ENCODE measurements around the gene MYCT1.
"Not testable (repeated sequence)": the region's sequence is repeated elsewhere in the genome, so short reads cannot be mapped to it uniquely, and the experiment has no call there.

Gene MYCT1

GRCh38 chr6:152697634-152698033 is at the start of gene MYCT1:
MYCT1 (plus strand) TSS chr6:152697897; CDS start chr6:152697903, 6 bp downstream.
- no peak for DNase-seq

DNA sequence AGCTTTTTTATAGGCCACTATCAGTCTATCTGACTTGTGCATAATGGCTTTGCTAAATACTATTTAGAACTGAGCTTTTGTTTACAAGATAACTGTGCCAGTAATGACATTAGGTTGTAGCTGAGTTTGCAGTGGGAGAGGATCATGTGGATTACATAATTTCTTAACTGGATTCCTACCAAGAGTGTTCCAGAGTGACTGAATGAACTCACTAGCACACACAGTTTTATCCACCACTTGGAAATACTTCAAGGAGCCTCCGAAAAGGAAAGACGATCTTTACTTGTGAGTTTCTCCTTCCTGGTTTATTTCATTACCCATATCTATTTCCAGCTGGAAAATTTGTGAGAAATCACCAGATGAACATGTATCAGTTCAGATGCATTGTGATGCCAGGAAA is 49.6 kb upstream of the MYCT1 start:
- DNase-seq = no peak

DNA sequence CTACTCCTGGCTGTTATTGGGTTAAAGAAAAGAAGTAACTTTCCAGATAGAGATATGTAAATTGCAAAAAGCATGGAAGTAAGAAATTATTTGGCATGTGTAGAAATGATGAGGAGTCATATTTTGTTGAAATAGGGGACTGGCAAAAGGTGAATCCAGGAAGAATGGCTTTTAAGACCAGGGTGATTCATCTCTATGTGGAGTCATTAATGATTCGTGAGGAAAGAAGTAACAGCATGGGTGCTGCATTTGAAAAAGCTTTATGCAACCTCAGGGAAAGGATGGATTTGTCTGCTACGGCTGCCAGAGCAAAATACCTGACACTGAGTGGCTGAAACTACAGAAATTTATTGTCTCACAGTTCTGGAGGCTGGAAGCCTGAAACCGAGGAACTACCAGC is 45.7 kb upstream of the MYCT1 start:
- no peak for DNase-seq

DNA sequence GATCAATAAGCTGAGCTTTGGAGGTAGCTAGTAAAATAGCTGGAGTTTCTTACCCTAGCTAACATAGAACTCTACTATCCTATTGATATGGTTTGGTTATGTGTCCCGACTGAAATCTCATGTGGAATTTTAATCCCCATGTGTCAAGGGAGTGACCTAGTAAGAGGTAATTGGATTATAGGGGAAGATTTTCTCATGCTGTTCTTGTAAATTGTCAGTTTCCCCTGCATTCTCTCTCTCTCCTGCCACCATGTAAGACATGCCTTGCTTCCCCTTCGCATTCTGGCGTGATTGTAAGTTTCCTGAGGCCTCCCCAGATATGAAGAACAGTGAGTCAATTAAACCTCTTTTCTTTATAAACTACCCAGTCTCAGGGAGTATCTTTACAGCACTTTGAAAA is 35.9 kb upstream of the MYCT1 start:
- DNase-seq = no peak

GRCh38 chr6:152669895-152670294 is 27.8 kb upstream of the MYCT1 start:
- no peak for DNase-seq

DNA sequence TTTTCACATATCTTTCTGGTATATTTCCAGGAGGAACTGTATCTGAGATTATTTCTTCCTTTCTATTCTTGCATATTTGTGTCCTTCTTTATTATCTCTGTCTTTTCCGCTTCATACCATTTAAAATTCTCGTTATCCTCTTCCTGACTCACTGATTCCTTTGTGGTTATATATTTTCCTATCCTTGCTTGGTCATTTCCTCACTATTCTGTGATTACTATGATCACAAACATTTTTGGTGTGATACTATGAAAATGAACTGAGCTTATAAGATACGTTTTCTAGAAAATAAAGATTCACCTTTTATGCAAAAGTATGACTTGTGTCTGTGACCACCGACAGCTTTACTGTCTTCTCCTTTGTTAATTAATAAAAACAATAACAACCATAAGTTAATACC is 26.5 kb upstream of the MYCT1 start:
- no peak for DNase-seq

- no peak for DNase-seq
Observed at GRCh38 chr6:152673236-152673635, 24.5 kb upstream of the MYCT1 start.

DNA sequence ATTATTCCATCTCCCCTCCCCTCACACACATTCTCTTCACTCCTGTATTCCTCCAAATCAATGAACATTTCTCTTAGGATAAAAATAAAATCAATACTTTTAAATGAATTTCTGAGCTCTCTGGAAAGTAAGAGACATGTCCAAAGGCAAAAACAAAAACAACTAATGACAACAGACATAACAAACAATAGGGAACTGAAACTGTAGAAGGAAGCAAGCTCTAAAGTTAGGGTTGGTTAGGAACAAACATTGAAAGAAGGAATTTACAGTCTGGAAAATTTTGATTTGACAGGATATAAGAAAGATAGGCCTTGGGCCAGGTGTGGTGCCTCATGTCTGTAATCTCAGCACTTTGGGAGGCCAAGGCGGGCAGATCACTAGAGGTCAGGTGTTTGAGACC is 17.5 kb upstream of the MYCT1 start:
- DNase-seq = no peak

- DNase-seq = no peak
Observed at GRCh38 chr6:152680879-152681517, 16.7 kb upstream of the MYCT1 start.

DNA sequence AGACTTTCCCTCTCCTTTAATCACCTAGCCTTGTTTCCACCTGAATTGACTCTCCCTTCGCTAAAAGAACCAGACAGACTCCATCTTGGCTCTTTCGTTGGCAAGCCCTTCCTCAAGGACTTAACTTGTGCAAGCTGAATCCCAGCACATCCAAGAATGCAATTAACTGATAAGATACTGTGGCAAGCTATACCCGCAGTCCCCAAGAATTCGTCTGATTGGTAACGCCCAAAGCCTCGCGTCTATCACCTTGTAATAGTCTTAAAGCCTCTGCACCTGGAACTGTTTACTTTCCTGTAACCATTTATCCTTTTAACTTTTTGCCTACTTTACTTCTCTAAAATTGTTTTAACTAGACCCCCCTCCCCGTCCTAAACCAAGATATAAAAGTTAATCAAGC is 15.6 kb upstream of the MYCT1 start:
- no peak for DNase-seq

DNA sequence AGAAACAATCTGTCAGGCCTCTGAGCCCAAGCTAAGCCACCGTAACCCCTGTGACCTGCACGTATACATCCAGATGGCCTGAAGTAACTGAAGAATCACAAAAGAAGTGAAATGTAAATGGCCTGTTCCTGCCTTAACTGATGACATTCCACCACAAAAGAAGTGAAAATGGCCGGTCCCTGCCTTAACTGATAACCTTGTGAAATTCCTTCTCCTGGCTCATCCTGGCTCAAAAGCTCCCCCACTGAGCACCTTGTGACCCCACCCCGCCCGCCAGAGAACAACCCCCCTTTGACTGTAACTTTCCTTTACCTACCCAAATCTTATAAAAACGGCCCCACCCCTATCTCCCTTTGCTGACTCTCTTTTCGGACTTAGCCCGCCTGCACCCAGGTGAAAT is 14.8 kb upstream of the MYCT1 start:
- not testable (repeated sequence) for DNase-seq

DNA sequence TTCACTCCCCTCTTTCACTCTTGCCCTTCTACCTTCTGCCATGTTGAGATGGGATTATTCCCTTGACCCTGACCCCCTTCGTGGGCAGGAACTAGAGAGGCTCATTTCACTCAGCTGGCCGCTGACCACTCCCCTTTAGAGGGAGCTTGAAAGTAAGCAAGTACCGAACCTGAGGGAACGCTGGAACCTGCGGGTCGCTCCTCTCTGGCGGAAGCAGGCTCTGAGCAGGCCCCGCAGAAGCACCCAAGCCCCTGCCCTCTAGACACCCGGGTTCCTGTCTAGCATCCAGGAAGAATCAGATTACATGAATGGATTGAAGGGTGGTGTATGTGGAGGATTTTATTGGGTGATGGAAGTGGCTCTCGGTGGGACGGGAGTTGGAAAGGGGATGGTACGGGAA is 11.9 kb upstream of the MYCT1 start:
- DNase-seq = no peak

- no peak for DNase-seq
Observed at GRCh38 chr6:152695372-152696045, 2.2 kb upstream of the MYCT1 start.

DNA sequence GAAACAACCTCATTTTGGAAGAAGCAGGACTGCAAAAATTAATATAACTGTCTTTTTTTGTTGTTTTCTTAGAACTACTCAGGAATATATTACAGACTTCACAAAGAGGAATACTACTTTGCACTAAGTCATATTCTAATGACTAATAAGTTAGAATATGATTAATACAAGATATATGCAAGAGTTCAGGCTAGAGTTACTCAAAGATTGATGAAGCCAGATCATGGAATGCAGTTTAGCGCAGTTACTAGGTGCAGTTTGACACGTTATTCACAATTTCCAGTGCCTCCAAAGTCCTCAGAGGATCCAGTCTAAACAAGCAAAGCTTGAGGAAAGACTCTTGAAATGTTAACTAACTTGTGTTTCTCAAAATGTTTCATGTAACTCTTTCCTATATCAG is 1.2 kb upstream of the MYCT1 start:
- DNase-seq = no peak

DNA sequence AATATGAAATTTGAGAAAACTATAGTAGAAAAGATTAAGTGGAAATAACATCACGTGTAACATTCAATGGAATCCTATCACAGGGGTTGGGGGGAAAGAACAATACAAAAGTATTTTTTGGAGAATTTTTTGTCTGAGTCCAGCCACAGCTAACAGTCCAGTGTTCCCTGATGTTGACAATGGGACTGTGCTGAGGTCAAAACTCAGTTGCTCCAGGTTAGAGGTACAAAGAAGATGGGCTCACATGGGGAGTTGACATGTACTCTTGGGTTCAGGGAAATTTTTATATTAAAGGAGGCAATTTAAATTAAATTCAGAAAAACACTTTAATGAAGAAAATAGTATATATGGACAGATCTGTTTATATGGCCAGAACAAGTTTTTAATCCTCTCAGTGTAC is 995 bp downstream of the MYCT1 start:
- no peak for DNase-seq

GRCh38 chr6:152700427-152700826 is 2.7 kb downstream of the MYCT1 start:
- no peak for DNase-seq

GRCh38 chr6:152701081-152701862 is 3.6 kb downstream of the MYCT1 start:
- DNase-seq = no peak

DNA sequence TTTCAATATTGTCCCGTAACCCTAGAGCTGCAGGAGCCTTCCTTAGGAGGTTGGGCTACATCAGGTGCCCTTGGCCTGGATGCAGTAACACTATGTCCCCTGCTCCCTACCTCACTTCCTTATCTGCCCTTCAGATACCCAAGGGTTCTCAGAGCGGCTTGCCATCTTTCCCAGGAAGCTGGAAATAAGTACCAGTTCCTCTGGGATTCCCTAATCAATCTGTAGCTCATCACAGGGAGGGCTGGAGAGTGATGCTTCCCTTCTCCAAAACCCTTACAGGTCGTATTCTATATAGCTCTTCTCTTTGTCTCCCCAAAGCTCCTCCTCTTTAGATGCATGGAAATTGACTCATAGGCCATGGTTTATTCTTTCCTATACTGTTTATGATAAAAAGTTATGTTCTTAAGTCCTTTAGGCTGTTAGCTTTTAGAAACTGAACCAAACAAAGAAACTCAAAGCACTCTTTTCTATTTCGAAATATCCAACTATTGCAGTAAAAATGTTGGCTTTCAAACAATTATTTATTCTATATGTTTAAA is 4.2 kb downstream of the MYCT1 start:
- DNase-seq = no peak

- not testable (repeated sequence) for DNase-seq
Observed at GRCh38 chr6:152703750-152704149, 6.1 kb downstream of the MYCT1 start.

DNA sequence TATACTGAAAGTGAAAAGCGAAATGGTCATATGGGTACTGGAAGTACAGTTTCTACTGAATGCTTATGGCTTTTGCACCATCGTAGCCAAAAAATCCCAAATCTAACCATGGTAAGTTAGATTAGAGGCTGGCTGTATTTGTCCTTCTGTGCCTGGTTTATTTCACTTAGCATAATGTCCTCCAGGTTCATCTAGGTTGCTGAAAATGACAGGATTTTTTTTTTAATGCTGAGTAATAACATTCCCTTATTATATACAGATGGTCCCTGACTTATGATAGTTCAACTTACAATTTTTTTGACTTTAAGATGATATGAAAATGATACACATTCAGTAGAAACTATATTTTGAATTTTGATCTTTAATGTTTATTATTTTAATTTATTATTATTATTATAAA is 7.6 kb downstream of the MYCT1 start:
- DNase-seq = no peak

- DNase-seq = no peak
Observed at GRCh38 chr6:152716322-152716721, 18.6 kb downstream of the MYCT1 start.

DNA sequence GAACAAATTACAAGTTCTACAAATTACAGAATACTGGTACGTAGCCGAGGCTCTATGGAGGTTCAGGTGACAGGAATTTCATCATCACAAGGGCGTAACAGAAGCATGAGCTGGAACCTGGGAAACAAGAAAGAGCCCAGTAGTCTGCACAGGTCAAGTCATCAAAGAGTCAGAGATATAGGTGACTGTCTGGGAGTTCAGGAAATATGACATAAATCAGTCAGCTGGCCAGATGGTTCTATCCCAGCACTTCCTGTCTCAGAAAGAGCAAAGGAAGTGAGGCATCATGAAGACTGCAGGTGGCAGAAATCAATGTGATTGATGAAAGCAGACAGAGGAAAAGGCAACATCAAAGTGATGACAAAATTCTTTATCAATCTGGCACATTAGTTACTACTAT is 23.3 kb downstream of the MYCT1 start:
- no peak for DNase-seq

DNA sequence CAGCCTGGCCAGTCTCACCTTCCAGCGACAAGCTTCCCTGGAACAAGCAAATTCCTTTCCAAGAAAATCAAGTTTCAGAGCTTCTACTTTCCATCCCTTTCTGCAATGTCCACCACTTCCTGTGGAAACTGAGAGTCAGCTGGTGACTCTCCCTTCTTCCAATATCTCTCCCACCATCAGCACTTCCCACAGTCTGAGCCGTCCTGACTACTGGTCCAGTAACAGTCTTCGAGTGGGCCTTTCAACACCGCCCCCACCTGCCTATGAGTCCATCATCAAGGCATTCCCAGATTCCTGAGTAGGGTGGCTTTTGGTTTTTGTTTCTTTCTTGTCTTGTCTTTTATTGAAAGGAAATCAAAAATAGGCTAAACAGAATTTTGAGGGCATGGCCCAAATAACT is 24.3 kb downstream of the MYCT1 start:
- no peak for DNase-seq

GRCh38 chr6:152723398-152723797 is 25.7 kb downstream of the MYCT1 start:
- no peak for DNase-seq

Measured in NCI-H446 (cell line).